DND-41 (cell line): ENCODE results near the gene TMEM8B.

Experiments
- CTCF ChIP-seq: IDR thresholded peaks from 2 replicates; pipeline ENCODE4 v1.5.1; 2012; ENCODE audit warnings: borderline replicate concordance, low read length, moderate library complexity, mild to moderate bottlenecking; ENCODE audit not compliant: poor library complexity, severe bottlenecking; ENCODE audit errors: extremely low read depth
- EZH2 ChIP-seq: IDR thresholded peaks from 3 replicates; pipeline ENCODE4 v1.6.1; 2012; ENCODE audit warnings: borderline replicate concordance, low read depth, mild to moderate bottlenecking, moderate library complexity, low read length, inconsistent platforms; ENCODE audit not compliant: severe bottlenecking

- no peak for TF ChIP-seq CTCF
- no peak for TF ChIP-seq EZH2
Measured at GRCh38 chr9:35798658-35799374, 30.2 kb upstream of the TMEM8B start.
